Bronchial epithelial cell (primary cell): ENCODE data around the gene PMEPA1. TPM values are rescaled to one million over a fixed set of nuclear protein-coding genes. Genes with fewer than 3 reads are reported as not detected.

Experiments
- DNase-seq: peaks from one replicate; pipeline ENCODE4 v3.0.0-alpha.2; 2010; ENCODE audit warnings: low read depth
- FAIRE-seq: peaks from 2 replicates; lab custom pipeline; 2011; peaks lifted over from hg19 to GRCh38; lab: Jason Lieb, UNC
- H3K27me3 ChIP-seq: 2 replicates; pipeline ENCODE4 v1.5.1; 2011; ENCODE audit warnings: low read length; ENCODE audit not compliant: control insufficient read depth, insufficient read depth
- H3K36me3 ChIP-seq: 2 replicates; pipeline ENCODE4 v1.5.1; 2011; ENCODE audit warnings: low read length; ENCODE audit not compliant: control insufficient read depth, insufficient read depth
- H3K4me3 ChIP-seq: 2 replicates; pipeline ENCODE4 v1.5.1; 2011; ENCODE audit warnings: mild to moderate bottlenecking, low read depth, low read length, control low read depth
- CTCF ChIP-seq: IDR thresholded peaks from 2 replicates; pipeline ENCODE4 v1.5.1; 2011; ENCODE audit warnings: mild to moderate bottlenecking, moderate library complexity, low read length, control low read depth, inconsistent platforms; ENCODE audit not compliant: insufficient read depth, severe bottlenecking
- total RNA-seq: library from RNA; depleted of rRNA; stranded (reverse); fragments of >200 nt; gene quantifications from 2 replicates; pipeline ENCODE4 v1.2.1, GENCODE V29; 2014

The PMEPA1 gene
- total RNA-seq, 1 donor from 2014 or later: 51.1 TPM

DNA sequence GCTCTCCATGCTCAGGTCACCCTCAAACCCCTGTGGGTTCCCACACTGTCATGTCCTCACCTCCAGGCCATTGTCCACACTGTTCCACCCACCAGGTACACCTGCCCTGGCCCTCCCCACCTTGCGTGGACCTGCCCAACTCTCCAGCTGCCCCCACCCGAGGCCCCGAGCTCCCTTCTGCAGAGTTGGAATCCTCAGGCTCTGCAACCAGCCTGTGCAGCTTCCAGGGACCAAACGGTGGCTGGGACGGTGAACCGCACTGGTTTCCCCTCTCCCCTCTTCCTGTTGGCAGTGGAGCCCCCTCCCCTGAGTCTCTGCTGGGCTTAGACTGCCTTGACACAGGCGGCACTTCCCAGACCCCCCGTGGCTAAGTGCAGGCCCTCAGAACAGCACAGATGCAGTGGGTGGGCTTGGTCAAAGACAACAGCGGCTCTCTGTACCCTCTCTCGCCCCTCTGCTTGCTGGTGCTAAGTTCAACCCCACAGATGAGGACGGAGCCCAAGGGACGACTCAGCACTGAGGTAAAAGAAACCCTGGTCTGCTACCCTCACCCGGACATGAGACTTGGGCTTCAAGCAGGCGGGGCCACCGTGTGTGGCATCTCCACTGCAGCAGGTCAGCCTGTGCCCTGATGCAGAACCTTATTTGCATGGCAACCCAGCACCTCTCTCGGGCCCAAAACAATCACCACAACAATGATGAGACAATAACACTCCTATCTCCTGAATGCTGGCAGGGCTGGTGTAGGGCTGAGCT is 100.6 kb downstream of the PMEPA1 start:
- H3K27me3 ChIP-seq: peaks cover 13% of the 10 kb centered on the region
- TF ChIP-seq CTCF: no peak
- no peaks in the 10 kb centered on the region for H3K36me3 ChIP-seq
- DNase-seq (no peak), FAIRE-seq (no peak)
- no peak overlapping the region for H3K4me3 ChIP-seq

DNA sequence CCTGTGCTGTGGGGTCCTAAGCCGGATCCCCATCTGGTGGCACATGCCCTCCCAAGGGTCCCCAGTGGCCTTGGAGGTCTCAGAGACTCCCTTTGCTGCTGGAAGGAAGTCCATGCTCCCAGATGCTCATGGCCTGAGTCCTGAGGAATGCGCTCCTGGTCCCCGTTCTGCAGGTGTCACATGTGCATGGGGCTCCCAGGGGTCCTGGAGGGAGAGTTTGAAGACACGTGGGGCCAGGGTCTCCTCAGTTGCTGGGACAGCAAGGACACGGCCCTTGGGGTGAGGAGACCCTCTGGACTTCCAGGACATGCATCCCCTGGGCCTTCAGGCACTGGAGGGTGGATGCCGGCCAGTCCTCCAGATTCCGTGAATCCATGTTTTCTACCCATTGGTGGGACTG is 101.3 kb downstream of the PMEPA1 start:
- Histone ChIP-seq H3K36me3 (no peaks in the 10 kb centered on the region), H3K4me3 (no peak overlapping the region), H3K27me3 (peaks cover 13% of the 10 kb centered on the region)
- FAIRE-seq: no peak
- no peak for DNase-seq
- no peak for TF ChIP-seq CTCF

DNA sequence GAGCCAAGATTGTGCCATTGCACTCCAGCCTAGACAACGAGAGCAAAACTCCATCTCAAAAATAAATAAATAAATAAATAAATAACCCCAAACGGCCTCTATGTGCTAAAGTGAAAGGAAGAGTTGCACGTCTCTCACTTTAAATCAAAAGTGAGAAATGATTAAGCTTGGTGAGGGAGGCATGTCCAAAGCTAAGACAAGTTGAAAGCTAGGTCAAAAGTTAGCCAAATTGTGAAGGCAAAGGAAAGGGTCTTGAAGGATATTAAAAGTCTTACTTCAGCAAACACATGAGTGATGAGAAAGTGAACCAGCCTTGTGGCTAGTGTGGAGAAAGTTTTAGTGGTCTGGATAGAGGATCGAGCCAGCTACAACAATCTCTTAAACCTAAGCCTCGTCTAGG is 103.9 kb downstream of the PMEPA1 start:
- Histone ChIP-seq H3K36me3 (no peaks in the 10 kb centered on the region), H3K27me3 (peaks cover 15% of the 10 kb centered on the region), H3K4me3 (no peak overlapping the region)
- no peak for TF ChIP-seq CTCF
- DNase-seq (no peak), FAIRE-seq (no peak)

- no peak overlapping the region for H3K4me3 ChIP-seq
- FAIRE-seq (no peak), DNase-seq (no peak)
- no peak for TF ChIP-seq CTCF
- H3K27me3 ChIP-seq: peaks cover 16% of the 10 kb centered on the region
- H3K36me3 ChIP-seq: no peaks in the 10 kb centered on the region
These were observed 104.8 kb downstream of the PMEPA1 start for GRCh38 chr20:57605045-57605444.

- no peak overlapping the region for H3K4me3 ChIP-seq
- FAIRE-seq: no peak
- no peak for TF ChIP-seq CTCF
- no peaks in the 10 kb centered on the region for H3K36me3 ChIP-seq
- H3K27me3 ChIP-seq: peaks cover 11% of the 10 kb centered on the region
- no peak for DNase-seq
These were observed 106.7 kb downstream of the PMEPA1 start for GRCh38 chr20:57603120-57603519.

DNA sequence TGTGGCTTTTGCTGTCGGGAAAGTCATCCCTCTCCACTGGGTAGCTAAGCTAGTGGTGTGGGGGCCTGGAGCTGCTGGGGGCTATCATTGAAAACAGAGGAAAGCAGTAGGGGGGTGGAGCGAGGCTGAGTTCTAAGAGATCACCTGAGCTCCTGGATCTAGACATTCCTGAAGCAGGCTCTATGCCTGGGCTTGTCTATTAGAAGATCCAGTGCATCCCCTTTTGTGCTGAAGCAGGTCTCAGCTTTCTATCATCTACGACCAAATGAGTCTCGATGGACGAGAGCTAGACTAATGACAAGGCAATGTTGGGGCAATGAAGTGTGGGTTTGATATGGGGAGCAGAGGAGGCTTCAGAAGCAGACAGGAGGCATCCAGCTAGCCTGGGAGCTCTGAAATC is 108.1 kb downstream of the PMEPA1 start:
- Histone ChIP-seq H3K36me3 (no peaks in the 10 kb centered on the region), H3K27me3 (peaks cover 9% of the 10 kb centered on the region), H3K4me3 (no peak overlapping the region)
- DNase-seq (no peak), FAIRE-seq (no peak)
- TF ChIP-seq CTCF: no peak
